ENCODE results near the gene ADH1B.

DNA sequence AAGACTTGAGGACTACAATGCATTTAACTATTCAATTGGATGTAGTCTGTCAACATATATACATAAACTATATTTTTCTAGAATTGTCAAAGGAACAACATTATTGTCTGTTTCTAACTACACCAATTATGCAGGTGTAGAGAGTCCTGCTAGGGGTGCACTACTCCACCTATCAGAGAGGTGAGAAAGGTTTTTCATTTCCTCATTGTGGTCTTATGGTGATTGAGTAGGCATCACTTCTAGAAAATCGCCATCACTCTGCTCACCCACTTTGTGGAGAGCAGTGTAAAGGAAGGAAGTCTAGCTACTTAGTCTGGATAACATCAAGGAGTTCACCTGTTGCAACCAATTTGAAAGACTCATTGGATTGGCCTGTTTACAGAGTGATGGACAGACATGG is 35.8 kb upstream of the ADH1B start:
- no peak for TF ChIP-seq EZH2 (IDR thresholded peaks at IDR 0.05; ENCODE audit: low read depth)
- TF ChIP-seq, protein P1, sequence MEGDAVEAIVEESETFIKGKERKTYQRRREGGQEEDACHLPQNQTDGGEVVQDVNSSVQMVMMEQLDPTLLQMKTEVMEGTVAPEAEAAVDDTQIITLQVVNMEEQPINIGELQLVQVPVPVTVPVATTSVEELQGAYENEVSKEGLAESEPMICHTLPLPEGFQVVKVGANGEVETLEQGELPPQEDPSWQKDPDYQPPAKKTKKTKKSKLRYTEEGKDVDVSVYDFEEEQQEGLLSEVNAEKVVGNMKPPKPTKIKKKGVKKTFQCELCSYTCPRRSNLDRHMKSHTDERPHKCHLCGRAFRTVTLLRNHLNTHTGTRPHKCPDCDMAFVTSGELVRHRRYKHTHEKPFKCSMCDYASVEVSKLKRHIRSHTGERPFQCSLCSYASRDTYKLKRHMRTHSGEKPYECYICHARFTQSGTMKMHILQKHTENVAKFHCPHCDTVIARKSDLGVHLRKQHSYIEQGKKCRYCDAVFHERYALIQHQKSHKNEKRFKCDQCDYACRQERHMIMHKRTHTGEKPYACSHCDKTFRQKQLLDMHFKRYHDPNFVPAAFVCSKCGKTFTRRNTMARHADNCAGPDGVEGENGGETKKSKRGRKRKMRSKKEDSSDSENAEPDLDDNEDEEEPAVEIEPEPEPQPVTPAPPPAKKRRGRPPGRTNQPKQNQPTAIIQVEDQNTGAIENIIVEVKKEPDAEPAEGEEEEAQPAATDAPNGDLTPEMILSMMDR (conservative IDR thresholded peaks at IDR 0.05): no peak

All from PC-9 (cell line).